SK-N-SH treated with all-trans-retinoic acid at 6 μM for 48 hours (cell line): ENCODE data around the gene FAM163A.

ENCODE experiments used
- ARNTL ChIP-seq: fragments of 450-650 bp; formaldehyde crosslinking; IDR thresholded peaks from 2 replicates; pipeline ENCODE4 v1.5.0; 2020; ENCODE audit warnings: low read depth, mild to moderate bottlenecking, moderate library complexity, borderline replicate concordance
- BACH2 ChIP-seq: fragments of 250-450 bp; sonication (Bioruptor Pico); IDR thresholded peaks from 2 replicates; pipeline ENCODE4 v1.9.0; 2021; ENCODE audit warnings: mild to moderate bottlenecking, borderline replicate concordance
- CSDC2 ChIP-seq: fragments of 250-450 bp; sonication (Bioruptor Pico); IDR thresholded peaks from 2 replicates; pipeline ENCODE4 v1.5.0; 2020; ENCODE audit warnings: mild to moderate bottlenecking, moderate library complexity
- ESRRG ChIP-seq: fragments of 250-450 bp; sonication (Bioruptor Pico); IDR thresholded peaks from 2 replicates; pipeline ENCODE4 v1.6.1; 2021; ENCODE audit warnings: mild to moderate bottlenecking
- RARB ChIP-seq: fragments of 250-450 bp; sonication (Bioruptor Pico); IDR thresholded peaks from 2 replicates; pipeline ENCODE4 v1.8.0; 2021; ENCODE audit warnings: mild to moderate bottlenecking, moderate library complexity
- TOX ChIP-seq: fragments of 250-450 bp; sonication (Bioruptor Pico); IDR thresholded peaks from 2 replicates; pipeline ENCODE4 v1.8.0; 2021; ENCODE audit warnings: mild to moderate bottlenecking, moderate library complexity, borderline replicate concordance
- ZNF565 ChIP-seq: fragments of 450-650 bp; formaldehyde crosslinking; conservative IDR thresholded peaks from 2 replicates; pipeline ENCODE4 v1.5.0; 2020; ENCODE audit warnings: low read depth, mild to moderate bottlenecking, moderate library complexity
- TF ChIP-seq, protein P1 (sequence below): fragments of 250-450 bp; sonication (Bioruptor Pico); IDR thresholded peaks from 2 replicates; pipeline ENCODE4 v1.8.0; 2020; ENCODE audit warnings: mild to moderate bottlenecking, moderate library complexity, borderline replicate concordance
- TF ChIP-seq, protein P2 (sequence below): fragments of 250-450 bp; sonication (Bioruptor Pico); IDR thresholded peaks from 2 replicates; pipeline ENCODE4 v1.5.1; 2021; ENCODE audit warnings: mild to moderate bottlenecking, moderate library complexity

DNA sequence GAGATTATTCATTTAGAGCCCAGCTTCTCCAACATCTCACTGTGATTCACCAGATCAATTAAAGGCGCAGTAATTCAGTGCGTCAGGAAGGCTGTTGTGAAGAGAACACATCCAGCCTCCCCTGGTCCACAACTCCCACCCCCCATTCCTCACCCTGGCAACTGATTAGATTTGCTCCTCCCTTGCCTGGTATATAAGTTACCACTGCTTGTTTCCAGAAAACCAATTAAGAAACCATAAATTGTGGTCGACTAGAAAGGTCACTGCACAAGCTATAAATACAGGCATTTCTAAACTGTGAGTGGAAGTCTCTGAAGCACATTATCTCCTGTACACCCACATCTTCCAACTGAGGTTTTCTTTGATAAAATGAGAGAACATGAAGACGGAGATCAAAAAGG is 41.9 kb downstream of the FAM163A start:
- TF ChIP-seq ARNTL (CRISPR knock-in tag) (no peak), CSDC2 (no peak), BACH2 (0 out of 2 replicates have a peak, but pooled peaks have one; percentile 1), ESRRG (CRISPR knock-in tag) (no peak), RARB (CRISPR knock-in tag) (no peak), ZNF565 (CRISPR knock-in tag) (no peak), TOX (CRISPR knock-in tag) (no peak)
- TF ChIP-seq, protein P1, sequence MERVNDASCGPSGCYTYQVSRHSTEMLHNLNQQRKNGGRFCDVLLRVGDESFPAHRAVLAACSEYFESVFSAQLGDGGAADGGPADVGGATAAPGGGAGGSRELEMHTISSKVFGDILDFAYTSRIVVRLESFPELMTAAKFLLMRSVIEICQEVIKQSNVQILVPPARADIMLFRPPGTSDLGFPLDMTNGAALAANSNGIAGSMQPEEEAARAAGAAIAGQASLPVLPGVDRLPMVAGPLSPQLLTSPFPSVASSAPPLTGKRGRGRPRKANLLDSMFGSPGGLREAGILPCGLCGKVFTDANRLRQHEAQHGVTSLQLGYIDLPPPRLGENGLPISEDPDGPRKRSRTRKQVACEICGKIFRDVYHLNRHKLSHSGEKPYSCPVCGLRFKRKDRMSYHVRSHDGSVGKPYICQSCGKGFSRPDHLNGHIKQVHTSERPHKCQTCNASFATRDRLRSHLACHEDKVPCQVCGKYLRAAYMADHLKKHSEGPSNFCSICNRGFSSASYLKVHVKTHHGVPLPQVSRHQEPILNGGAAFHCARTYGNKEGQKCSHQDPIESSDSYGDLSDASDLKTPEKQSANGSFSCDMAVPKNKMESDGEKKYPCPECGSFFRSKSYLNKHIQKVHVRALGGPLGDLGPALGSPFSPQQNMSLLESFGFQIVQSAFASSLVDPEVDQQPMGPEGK (CRISPR knock-in tag), result no peak
- TF ChIP-seq, protein P2, sequence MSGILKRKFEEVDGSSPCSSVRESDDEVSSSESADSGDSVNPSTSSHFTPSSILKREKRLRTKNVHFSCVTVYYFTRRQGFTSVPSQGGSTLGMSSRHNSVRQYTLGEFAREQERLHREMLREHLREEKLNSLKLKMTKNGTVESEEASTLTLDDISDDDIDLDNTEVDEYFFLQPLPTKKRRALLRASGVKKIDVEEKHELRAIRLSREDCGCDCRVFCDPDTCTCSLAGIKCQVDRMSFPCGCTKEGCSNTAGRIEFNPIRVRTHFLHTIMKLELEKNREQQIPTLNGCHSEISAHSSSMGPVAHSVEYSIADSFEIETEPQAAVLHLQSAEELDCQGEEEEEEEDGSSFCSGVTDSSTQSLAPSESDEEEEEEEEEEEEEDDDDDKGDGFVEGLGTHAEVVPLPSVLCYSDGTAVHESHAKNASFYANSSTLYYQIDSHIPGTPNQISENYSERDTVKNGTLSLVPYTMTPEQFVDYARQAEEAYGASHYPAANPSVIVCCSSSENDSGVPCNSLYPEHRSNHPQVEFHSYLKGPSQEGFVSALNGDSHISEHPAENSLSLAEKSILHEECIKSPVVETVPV, result no peak
